Nephron progenitor cell (in vitro differentiated cells): ENCODE measurements around the gene SNURF.
A peak's percentile ranks its signal among the peaks of the same experiment; 100 is the strongest.

Source experiments
- DNase-seq: peaks from one replicate; pipeline ENCODE4 v3.0.0; 2021
- H3K27ac Mint-ChIP-seq: 2 replicates; pipeline ENCODE4 v1.8.0; 2021; ENCODE audit warnings: mild to moderate bottlenecking, moderate library complexity, mixed read lengths
- H3K27me3 Mint-ChIP-seq: 2 replicates; pipeline ENCODE4 v1.8.0; 2021; ENCODE audit warnings: mild to moderate bottlenecking, low read depth, mixed read lengths; ENCODE audit not compliant: poor library complexity
- H3K36me3 Mint-ChIP-seq: 2 replicates; pipeline ENCODE4 v1.8.0; 2021; ENCODE audit warnings: low read depth, mixed read lengths
- H3K4me1 Mint-ChIP-seq: 2 replicates; pipeline ENCODE4 v1.8.0; 2021; ENCODE audit warnings: mixed read lengths
- H3K4me3 Mint-ChIP-seq: 2 replicates; pipeline ENCODE4 v1.8.0; 2021; ENCODE audit warnings: mild to moderate bottlenecking, moderate library complexity, mixed read lengths
- H3K9me3 Mint-ChIP-seq: 2 replicates; pipeline ENCODE4 v1.8.0; 2021; ENCODE audit warnings: mild to moderate bottlenecking, moderate library complexity, mixed read lengths
- TF ChIP-seq, protein P1 (sequence below): fragments of 200-600 bp; sonication (generic); IDR thresholded peaks from 2 replicates; pipeline ENCODE4 v1.5.0; 2021; ENCODE audit warnings: antibody characterized with exemption

The SNURF gene

DNA sequence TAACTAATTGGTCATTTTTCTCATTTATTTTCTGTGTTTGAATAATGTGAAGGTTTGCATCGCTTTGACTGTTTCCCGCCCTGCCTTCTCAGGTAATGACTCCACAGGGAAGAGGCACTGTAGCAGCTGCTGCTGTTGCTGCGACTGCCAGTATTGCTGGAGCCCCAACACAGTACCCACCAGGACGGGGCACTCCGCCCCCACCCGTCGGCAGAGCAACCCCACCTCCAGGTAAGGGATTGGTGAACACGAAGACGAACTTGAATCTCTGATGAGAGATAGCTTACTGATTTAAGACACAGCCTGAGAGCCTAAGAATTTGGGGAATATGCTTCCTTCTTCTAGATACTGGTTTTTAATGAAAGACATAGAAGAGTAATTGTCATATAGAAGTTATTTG, 22.9 kb downstream of the SNURF start:
- H3K27ac Mint-ChIP-seq, result peak overlapping the region; percentile 69
- H3K4me3 Mint-ChIP-seq, result no peak overlapping the region
- peaks cover 84% of the 10 kb centered on the region for H3K36me3 Mint-ChIP-seq
- H3K4me1 Mint-ChIP-seq, result no peaks in the 10 kb centered on the region
- DNase-seq, result no peak
- H3K27me3 Mint-ChIP-seq, result peaks cover 2% of the 10 kb centered on the region
- peaks cover 61% of the 10 kb centered on the region for H3K9me3 Mint-ChIP-seq
- TF ChIP-seq, protein P1, sequence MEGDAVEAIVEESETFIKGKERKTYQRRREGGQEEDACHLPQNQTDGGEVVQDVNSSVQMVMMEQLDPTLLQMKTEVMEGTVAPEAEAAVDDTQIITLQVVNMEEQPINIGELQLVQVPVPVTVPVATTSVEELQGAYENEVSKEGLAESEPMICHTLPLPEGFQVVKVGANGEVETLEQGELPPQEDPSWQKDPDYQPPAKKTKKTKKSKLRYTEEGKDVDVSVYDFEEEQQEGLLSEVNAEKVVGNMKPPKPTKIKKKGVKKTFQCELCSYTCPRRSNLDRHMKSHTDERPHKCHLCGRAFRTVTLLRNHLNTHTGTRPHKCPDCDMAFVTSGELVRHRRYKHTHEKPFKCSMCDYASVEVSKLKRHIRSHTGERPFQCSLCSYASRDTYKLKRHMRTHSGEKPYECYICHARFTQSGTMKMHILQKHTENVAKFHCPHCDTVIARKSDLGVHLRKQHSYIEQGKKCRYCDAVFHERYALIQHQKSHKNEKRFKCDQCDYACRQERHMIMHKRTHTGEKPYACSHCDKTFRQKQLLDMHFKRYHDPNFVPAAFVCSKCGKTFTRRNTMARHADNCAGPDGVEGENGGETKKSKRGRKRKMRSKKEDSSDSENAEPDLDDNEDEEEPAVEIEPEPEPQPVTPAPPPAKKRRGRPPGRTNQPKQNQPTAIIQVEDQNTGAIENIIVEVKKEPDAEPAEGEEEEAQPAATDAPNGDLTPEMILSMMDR, result no peak

DNA sequence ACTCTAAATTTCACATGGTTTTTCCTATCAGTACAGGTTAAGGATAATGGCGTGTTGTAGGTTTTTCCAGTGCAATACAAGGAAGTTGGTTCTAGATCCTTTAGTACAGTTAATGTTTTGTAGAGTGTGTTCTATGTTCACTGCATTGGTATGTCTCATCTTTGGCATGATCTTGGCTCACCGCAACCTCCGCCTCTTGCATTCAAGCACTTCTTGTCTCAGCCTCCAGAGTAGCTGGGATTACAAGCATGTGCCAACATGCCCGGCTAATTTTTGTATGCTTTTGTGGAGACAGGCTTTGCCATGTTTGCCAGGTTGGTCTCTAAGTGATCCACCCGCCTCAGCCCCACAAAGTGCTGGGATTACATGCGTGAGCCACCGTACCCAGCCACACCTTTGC, 30.4 kb downstream of the SNURF start:
- Mint-ChIP-seq H3K4me3 (no peak overlapping the region), H3K4me1 (no peaks in the 10 kb centered on the region), H3K27me3 (no peaks in the 10 kb centered on the region), H3K27ac (peak overlapping the region; percentile 86), H3K36me3 (peaks cover 42% of the 10 kb centered on the region), H3K9me3 (peaks cover 49% of the 10 kb centered on the region)
- no peak for DNase-seq
- TF ChIP-seq, protein P1, result no peak

DNA sequence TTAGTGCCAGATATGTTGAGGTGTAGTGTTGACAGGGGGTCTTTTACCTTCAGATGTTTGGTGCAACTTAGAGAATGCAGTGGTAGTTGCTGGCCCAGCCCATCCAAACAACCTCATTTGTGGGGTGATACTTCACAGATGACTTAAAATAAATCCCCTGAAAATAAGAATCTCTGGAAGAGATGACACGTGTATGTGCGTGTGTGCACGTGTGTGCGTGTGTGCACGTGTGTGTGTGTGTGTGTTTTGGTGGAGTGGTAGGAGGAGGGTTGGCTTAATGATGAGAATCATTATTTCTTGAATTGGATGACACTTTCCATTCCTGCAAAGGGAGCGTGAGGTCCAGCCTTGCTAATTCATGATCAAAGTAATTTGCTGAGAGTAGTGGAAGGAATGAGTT, 31.9 kb downstream of the SNURF start:
- TF ChIP-seq, protein P1, result no peak
- peak overlapping the region; percentile 49 for H3K27ac Mint-ChIP-seq
- H3K4me3 Mint-ChIP-seq, result no peak overlapping the region
- no peak for DNase-seq
- H3K9me3 Mint-ChIP-seq, result peaks cover 45% of the 10 kb centered on the region
- peaks cover 39% of the 10 kb centered on the region for H3K36me3 Mint-ChIP-seq
- no peaks in the 10 kb centered on the region for H3K4me1 Mint-ChIP-seq
- H3K27me3 Mint-ChIP-seq, result no peaks in the 10 kb centered on the region
